NT2/D1 (cell line): Measurements from ENCODE around the gene LZTS2.
A peak's percentile ranks its signal among the peaks of the same experiment; 100 is the strongest.

ENCODE experiments used
- DNase-seq: peaks from one replicate; pipeline ENCODE4 v3.0.0-alpha.2; 2011; ENCODE audit warnings: low read depth, low spot score
- H3K27me3 ChIP-seq: 2 replicates; pipeline ENCODE4 v1.6.0; 2011; ENCODE audit warnings: mild to moderate bottlenecking; ENCODE audit not compliant: insufficient read length, insufficient read depth
- H3K36me3 ChIP-seq: 2 replicates; pipeline ENCODE4 v1.6.1; 2011; ENCODE audit warnings: mild to moderate bottlenecking, low read length, mixed read lengths; ENCODE audit not compliant: insufficient read depth, insufficient read length
- H3K4me1 ChIP-seq: 2 replicates; pipeline ENCODE4 v1.5.1; 2011; ENCODE audit not compliant: insufficient read depth, insufficient read length
- H3K4me3 ChIP-seq: 2 replicates; pipeline ENCODE4 v1.5.1; 2011; ENCODE audit warnings: low read depth; ENCODE audit not compliant: insufficient read length
- H3K9ac ChIP-seq: 2 replicates; pipeline ENCODE4 v1.6.0; 2011; ENCODE audit warnings: low read depth; ENCODE audit not compliant: insufficient read length
- H3K9me3 ChIP-seq: 2 replicates; pipeline ENCODE4 v1.5.1; 2011; ENCODE audit warnings: mild to moderate bottlenecking, low read length; ENCODE audit not compliant: insufficient read depth
- SUZ12 ChIP-seq: IDR thresholded peaks from 2 replicates; pipeline ENCODE4 v1.6.1; 2011; ENCODE audit not compliant: insufficient read length, insufficient read depth; ENCODE audit errors: extremely low read depth
- YY1 ChIP-seq: IDR thresholded peaks from 2 replicates; pipeline ENCODE4 v1.6.1; 2011; ENCODE audit not compliant: insufficient read length, insufficient read depth
- ZNF274 ChIP-seq: IDR thresholded peaks from 2 replicates; pipeline ENCODE4 v1.6.1; 2011; ENCODE audit warnings: mild to moderate bottlenecking, low read depth, low read length

Gene LZTS2

DNA sequence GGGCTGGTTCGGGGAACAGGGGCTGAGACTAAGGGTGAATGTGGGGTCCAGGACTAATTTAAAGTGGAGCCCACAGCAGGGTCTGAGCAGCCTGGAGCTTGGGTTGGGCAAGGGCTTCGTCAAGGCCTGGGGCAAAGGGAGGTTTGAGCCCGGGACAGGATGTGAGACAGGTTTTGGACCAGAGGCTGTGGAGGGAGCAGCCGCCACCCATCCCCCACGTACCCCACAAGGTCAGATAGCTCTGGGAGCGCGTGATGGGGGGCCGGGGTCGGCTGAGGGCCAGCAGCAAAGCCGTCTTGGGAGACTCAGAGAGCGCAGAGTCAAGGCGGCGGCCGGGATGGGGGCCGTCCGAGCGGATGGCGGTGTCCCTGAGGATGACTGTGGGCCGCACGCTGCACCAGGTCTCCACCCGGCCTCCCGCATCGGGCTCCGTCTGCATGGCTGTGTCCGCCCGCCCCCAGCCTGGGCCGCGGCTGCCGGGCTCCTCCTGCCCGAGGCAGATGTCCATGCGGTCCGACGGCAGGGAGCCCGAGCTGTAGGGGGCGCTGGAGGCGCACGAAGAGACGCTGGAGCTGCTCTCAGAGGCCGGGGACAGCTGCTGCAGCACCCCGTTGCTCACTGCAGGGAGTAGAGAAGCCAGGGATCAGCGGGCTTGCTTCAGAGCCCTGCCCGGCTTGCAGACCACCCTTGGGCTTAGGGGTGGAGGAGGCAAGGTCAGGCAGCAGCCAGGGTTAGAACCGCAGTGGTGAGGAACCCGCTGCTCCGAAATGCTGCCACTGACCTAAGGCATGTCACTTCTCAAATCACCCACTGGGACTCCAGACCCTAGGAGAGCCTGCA lies 19.2 kb downstream of the LZTS2 start:
- no peaks in the 10 kb centered on the region for H3K36me3 ChIP-seq
- DNase-seq: peak; percentile 70
- peaks cover 21% of the 10 kb centered on the region for H3K27me3 ChIP-seq
- no peak for TF ChIP-seq YY1
- TF ChIP-seq SUZ12: no peak
- no peak for TF ChIP-seq ZNF274
- peak overlapping the region; percentile 27 for H3K4me3 ChIP-seq
- H3K9me3 ChIP-seq: no peaks in the 10 kb centered on the region
- H3K9ac ChIP-seq: peak overlapping the region; percentile 74
- H3K4me1 ChIP-seq: peaks cover 10% of the 10 kb centered on the region

- Histone ChIP-seq H3K4me1 (peaks cover 10% of the 10 kb centered on the region), H3K27me3 (peaks cover 21% of the 10 kb centered on the region), H3K9me3 (no peaks in the 10 kb centered on the region), H3K4me3 (peak overlapping the region; percentile 4), H3K9ac (peak overlapping the region; percentile 74), H3K36me3 (no peaks in the 10 kb centered on the region)
- no peak for DNase-seq
- TF ChIP-seq YY1 (no peak), ZNF274 (no peak), SUZ12 (no peak)
These were observed 19.8 kb downstream of the LZTS2 start for GRCh38 chr10:101019440-101019703.

- Histone ChIP-seq H3K27me3 (peaks cover 21% of the 10 kb centered on the region), H3K4me1 (peaks cover 9% of the 10 kb centered on the region), H3K4me3 (no peak overlapping the region), H3K9me3 (no peaks in the 10 kb centered on the region), H3K9ac (no peak overlapping the region), H3K36me3 (no peaks in the 10 kb centered on the region)
- no peak for TF ChIP-seq ZNF274
- no peak for TF ChIP-seq SUZ12
- TF ChIP-seq YY1: no peak
- no peak for DNase-seq
These were observed 20.9 kb downstream of the LZTS2 start for GRCh38 chr10:101020427-101021075.

DNA sequence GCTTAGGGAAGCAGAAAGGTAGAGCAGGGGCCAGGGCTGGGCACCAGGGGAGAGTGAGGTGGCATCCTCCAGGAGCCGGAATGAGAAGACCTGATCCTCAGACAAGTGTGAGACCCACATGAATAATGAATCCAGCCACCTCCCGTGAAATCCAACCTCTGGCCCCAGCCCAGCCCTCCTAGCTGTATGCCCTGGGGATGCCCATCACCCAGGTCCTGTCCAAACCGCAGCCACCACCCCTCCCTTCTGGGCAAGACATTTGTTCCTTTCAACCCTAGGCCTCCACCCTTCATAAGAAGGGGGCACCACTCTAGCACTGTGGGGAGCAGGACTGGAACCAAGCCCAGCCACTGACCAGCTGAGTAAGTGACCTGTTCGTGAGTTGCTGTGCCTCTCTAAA lies 21.6 kb downstream of the LZTS2 start:
- Histone ChIP-seq H3K27me3 (peaks cover 21% of the 10 kb centered on the region), H3K9ac (no peak overlapping the region), H3K36me3 (no peaks in the 10 kb centered on the region), H3K9me3 (no peaks in the 10 kb centered on the region), H3K4me3 (no peak overlapping the region), H3K4me1 (peaks cover 8% of the 10 kb centered on the region)
- no peak for DNase-seq
- no peak for TF ChIP-seq SUZ12
- no peak for TF ChIP-seq ZNF274

DNA sequence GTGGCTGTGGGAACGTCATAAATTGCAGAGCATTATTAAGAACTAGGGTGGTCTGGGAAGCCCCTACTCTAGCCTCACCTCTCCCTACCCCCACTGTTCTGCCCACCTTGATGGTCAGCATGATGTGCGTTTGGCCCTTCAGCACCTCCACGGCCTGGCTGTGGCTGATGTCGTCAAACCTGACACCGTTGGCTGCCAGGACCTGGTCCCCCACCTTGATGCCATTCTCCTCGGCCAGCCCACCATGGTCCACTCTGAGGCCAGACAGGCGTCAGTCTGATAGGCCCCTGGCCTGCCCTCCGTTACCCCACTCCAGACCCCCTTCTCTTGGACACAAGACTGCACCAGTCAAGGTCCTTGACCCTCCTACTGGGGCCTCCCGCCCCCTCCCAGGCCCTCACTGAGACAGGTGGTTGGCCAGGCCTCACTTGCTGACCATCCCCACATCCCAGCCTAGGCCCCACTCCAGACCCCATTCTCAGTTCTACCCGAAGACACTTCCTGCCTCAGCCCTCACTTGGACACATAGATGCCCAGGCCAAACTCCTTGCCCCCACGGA lies 22.2 kb downstream of the LZTS2 start:
- Histone ChIP-seq H3K9me3 (no peaks in the 10 kb centered on the region), H3K27me3 (peaks cover 21% of the 10 kb centered on the region), H3K4me3 (no peak overlapping the region), H3K9ac (no peak overlapping the region), H3K4me1 (peaks cover 6% of the 10 kb centered on the region), H3K36me3 (no peaks in the 10 kb centered on the region)
- DNase-seq: no peak
- TF ChIP-seq ZNF274 (no peak), SUZ12 (no peak), YY1 (no peak)

DNA sequence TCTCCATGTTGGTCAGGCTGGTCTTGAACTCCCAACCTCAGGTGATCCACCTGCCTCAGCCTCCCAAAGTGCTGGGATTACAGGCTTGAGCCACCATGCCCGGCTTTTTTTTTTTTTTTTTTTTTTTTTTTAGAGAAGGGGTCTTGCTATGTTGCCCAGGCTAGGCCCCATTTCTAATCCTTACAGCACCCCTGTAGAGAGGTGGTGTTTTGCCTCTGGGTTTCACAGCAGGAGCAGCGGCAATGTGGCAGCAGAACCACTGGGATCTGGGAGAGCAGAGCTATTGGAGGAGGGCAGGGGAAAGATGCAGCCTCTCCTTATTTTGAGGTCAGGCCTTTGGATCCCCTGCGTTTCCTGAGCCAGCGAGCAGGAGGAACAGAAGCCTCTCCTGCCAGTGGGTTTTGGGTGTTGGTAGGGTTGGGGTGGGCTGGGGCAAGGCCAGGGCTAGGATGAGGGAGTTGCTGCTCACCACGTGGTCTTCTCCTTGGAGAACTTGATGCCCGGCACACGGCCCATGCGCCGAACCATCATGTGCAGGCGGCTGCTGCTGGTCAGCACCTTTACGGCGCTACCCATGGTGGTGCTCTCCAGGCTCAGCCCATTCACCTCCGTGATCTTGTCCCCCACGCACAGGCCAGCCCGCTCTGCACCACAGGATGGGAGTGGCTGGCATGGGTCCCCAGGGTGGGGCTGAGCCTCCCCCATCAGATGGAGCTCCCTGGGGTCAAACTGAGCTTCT lies 23.5 kb downstream of the LZTS2 start:
- peaks cover 10% of the 10 kb centered on the region for H3K4me1 ChIP-seq
- TF ChIP-seq YY1 (no peak), ZNF274 (no peak), SUZ12 (no peak)

DNA sequence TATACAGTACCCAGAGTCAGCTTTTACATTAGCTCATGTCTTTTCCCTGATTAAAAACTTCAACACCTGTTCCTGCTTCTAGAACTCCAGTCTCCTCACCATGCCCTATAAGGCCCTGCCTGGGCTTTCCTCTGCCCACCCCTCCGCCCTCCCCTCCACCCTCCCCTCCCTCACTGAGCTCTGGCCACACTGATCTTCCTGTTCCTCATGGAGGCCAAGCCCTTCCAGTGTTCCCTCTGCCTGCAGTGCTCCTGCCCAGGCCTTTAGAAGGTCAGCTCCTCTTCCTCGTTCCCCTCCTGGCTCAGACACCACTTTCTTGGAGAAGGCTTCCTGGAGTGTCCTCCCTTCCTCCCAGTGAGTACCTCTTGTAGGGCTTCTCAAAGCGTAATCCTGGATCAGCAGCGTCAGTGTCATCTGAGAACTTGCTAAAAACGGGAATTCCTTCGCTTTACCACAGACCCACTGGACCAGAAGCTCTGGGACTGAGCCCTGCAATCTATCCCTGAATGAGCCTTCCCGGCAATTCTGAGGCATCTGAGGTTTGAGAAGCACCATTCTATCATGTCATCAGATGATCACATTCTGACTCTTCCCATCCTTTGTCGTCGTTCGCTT lies 27.6 kb downstream of the LZTS2 start:
- Histone ChIP-seq H3K4me3 (no peak overlapping the region), H3K9ac (no peak overlapping the region), H3K9me3 (no peaks in the 10 kb centered on the region), H3K27me3 (no peaks in the 10 kb centered on the region), H3K4me1 (peaks cover 13% of the 10 kb centered on the region), H3K36me3 (peaks cover 2% of the 10 kb centered on the region)
- no peak for TF ChIP-seq SUZ12
- no peak for TF ChIP-seq ZNF274
- no peak for TF ChIP-seq YY1
- DNase-seq: no peak

More for the DNA sequence above, 23.5 kb downstream of the LZTS2 start:
- H3K4me3 ChIP-seq: no peak overlapping the region
- H3K9ac ChIP-seq: no peak overlapping the region
- no peaks in the 10 kb centered on the region for H3K9me3 ChIP-seq
- peaks cover 11% of the 10 kb centered on the region for H3K27me3 ChIP-seq
- peaks cover 2% of the 10 kb centered on the region for H3K36me3 ChIP-seq
- no peak for DNase-seq
